K562 (cell line): ENCODE measurements around the gene MTHFD2. TPM values are rescaled to one million over a fixed set of nuclear protein-coding genes. Genes with fewer than 3 reads are reported as not detected.
A peak's percentile ranks its signal among the peaks of the same experiment; 100 is the strongest.

Experiments used
- ELF1 ChIP-seq: fragments of 200-800 bp; sonication (Bioruptor generic); IDR thresholded peaks from 2 replicates; pipeline ENCODE4 v1.6.1; 2016; ENCODE audit warnings: missing genetic modification characterization, missing compliant biosample characterization
- EWSR1 ChIP-seq: fragments of 450-650 bp; IDR thresholded peaks from 2 replicates; pipeline ENCODE4 v1.6.1; 2018; ENCODE audit warnings: borderline replicate concordance, mild to moderate bottlenecking, low read depth, moderate library complexity; ENCODE audit not compliant: partially characterized antibody
- MCM7 ChIP-seq, 2 experiments: fragments of 450-650 bp; IDR thresholded peaks; 2 replicates each; pipeline ENCODE4 v1.6.1; 2016 to 2018
- ZBTB11 ChIP-seq, 3 experiments: fragments of 200-800 bp in 1 of 3; fragments of 250-450 bp in 1 of 3; fragments of 450-650 bp in 1 of 3; sonication (Bioruptor Pico) in 1 of 3; sonication (Bioruptor generic) in 1 of 3; formaldehyde crosslinking in 1 of 3; IDR thresholded peaks; 2 replicates each; pipeline versions ENCODE4 v1.6.1 to v1.8.0; 2016 to 2022; ENCODE audit warnings: mild to moderate bottlenecking in 2 of 3, missing genetic modification characterization in 2 of 3, missing compliant biosample characterization in 1 of 3, moderate library complexity in 1 of 3
- ZFX ChIP-seq: sonication (generic); formaldehyde crosslinking; IDR thresholded peaks from 2 replicates; pipeline ENCODE4 v1.8.0; 2022; ENCODE audit warnings: mild to moderate bottlenecking, missing genetic modification reagents, moderate library complexity
- ZHX1 ChIP-seq: fragments of 150-350 bp; conservative IDR thresholded peaks from 2 replicates; pipeline ENCODE4 v1.6.1; 2014; ENCODE audit warnings: low read length
- ZNF407 ChIP-seq: fragments of 450-650 bp; IDR thresholded peaks from 2 replicates; pipeline ENCODE4 v1.6.1; 2016; ENCODE audit warnings: low read depth
- polyA plus RNA-seq, 8 experiments: library from polyadenylated mRNA; depleted of rRNA in 4 of 8; stranded (reverse) in 5 of 8; unstranded in 3 of 8; fragments of >200 nt; fragmentation: Nextera tagmentation in 2 of 8; fragmentation: Illumina TruSeq in 1 of 8; extraction: Ambion mirVana in 2 of 8; extraction: Trizol in 1 of 8; gene quantifications; 2 replicates each; pipeline versions ENCODE4 v1.2.1 to v1.2.3, GENCODE V29; 2011 to 2014; ENCODE audit warnings: inconsistent platforms in 1 of 8, missing spikeins in 1 of 8
- total RNA-seq, 7 experiments: library from RNA; depleted of rRNA in 6 of 7; stranded (reverse); fragments of >200 nt in 6 of 7; fragmentation: Illumina TruSeq in 2 of 7; extraction: Trizol in 2 of 7; gene quantifications; 2 replicates each; pipeline versions ENCODE4 v1.2.1 to v1.2.3, GENCODE V29; 2011 to 2021; ENCODE audit warnings: low replicate concordance in 1 of 7

The MTHFD2 gene
- total and polyA plus RNA-seq, 9 of the 15 experiments (the other 6 are each of a cell fraction or from before 2014, with no cell fraction given), result 113 to 520 (median 234) TPM

- TF ChIP-seq ZBTB11 (CRISPR knock-in tag; IDR thresholded peaks at IDR 0.05), result peak in 1 of 3 experiments; percentile 45; a peak in 2 of 6 replicates
- TF ChIP-seq ELF1, result no peak; the same call in 1 of the 2 replicates
- TF ChIP-seq EWSR1, result no peak
- no peak for TF ChIP-seq MCM7 (IDR thresholded peaks at IDR 0.05)
- TF ChIP-seq ZHX1, result 0 out of 2 replicates have a peak, but pooled peaks have one; percentile 13
- TF ChIP-seq ZFX (CRISPR knock-in tag), result peak; percentile 96
- no peak for TF ChIP-seq ZNF407
These were observed 20.0 kb upstream of the MTHFD2 start, which contains the start of gene MOB1A (continued) for GRCh38 chr2:74178211-74179062.
